SK-N-DZ (cell line): ENCODE results near the gene FOXA2.

Source experiments
- DNase-seq: peaks from one replicate; pipeline ENCODE4 v3.0.0-alpha.2; 2015; ENCODE audit warnings: low spot score

FOXA2 gene

DNA sequence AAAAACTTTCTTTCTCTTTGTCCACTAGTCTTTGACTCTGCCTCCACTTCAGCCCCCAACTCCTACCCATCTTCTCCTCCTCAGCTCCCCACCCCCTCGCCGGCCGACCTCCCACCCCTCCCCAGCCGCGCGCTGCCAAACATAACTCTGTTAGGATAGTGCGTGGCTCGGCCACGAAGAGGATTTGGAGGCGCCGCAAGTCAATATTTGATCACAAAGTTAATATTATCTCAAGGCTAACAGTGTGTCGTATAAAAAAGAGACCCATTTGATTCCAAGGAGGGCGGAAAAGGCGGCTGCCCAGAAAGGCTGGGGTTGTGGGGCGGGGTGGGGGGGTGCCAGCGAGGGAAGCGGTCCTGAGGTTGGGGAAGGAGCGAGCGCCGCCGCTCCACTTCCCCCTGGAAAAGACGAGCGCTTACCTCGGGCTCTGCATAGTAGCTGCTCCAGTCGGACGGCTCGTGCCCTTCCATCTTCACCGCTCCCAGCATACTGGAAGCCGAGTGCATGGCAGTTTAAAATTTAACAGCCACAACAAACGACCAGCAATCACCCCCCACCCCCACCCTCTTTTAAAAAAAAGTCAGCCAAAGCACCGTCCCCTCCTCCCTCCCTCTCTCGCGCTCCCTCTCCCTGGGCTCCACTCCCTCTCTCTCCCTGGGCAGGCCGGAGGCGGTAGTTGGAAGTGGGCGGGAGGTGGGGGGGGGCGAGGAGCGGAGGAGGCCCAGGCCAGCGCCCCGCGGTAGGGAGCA is 425 bp downstream of the FOXA2 start:
- no peak for DNase-seq

DNA sequence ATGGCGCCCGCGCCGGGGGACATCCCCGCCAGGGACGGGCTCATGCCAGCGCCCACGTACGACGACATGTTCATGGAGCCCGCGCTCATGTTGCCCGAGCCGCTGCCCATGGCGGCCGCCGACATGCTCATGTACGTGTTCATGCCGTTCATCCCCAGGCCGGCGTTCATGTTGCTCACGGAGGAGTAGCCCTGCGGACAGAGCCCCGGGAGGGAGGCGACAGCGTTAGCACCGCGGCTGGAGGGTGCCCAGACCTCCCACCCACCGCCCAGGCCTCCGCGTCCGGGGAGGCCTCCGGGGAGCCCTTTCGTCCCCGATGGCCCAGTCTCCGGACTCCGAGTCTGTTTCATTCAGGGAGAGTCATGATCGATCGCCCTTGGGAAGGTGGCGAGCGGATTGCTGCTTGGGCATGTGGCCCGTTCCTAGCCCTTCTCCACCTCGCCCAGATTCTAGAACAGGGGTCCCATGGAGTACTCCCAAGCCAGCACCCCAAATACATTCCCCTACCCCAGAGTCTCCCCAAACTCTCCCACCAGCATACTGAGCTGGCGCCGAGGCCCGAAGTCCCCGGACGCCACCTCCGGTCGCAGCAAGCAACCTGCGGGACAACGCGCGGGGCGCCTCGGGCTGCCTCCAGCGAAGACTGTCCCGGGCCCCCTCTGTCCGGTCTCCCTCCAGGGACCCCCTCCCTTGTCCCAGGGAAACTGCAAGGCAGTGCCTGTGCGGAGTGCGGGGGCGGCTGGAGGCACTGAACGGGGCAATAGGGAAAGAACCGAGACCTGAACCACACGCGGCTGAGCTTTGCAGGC is 1.2 kb downstream of the FOXA2 start:
- DNase-seq: no peak

DNA sequence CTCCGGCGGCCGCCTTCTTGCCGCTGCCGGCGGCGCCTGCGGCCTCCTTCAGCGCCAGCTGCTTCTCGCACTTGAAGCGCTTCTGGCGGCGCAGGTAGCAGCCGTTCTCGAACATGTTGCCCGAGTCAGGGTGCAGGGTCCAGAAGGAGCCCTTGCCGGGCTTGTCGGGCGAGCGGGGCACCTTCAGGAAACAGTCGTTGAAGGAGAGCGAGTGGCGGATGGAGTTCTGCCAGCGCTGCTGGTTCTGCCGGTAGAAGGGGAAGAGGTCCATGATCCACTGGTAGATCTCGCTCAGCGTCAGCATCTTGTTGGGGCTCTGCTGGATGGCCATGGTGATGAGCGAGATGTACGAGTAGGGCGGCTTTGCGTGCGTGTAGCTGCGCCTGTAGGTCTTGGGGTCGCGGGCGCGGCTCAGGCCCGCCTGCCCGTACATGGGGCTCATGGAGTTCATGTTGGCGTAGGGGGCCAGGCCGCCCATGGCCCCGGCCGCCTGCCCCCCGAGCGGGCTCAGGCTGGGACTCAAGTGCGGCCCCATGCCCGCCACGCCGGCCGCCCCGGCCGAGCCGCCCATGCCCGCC is 1.9 kb downstream of the FOXA2 start:
- DNase-seq: no peak

DNA sequence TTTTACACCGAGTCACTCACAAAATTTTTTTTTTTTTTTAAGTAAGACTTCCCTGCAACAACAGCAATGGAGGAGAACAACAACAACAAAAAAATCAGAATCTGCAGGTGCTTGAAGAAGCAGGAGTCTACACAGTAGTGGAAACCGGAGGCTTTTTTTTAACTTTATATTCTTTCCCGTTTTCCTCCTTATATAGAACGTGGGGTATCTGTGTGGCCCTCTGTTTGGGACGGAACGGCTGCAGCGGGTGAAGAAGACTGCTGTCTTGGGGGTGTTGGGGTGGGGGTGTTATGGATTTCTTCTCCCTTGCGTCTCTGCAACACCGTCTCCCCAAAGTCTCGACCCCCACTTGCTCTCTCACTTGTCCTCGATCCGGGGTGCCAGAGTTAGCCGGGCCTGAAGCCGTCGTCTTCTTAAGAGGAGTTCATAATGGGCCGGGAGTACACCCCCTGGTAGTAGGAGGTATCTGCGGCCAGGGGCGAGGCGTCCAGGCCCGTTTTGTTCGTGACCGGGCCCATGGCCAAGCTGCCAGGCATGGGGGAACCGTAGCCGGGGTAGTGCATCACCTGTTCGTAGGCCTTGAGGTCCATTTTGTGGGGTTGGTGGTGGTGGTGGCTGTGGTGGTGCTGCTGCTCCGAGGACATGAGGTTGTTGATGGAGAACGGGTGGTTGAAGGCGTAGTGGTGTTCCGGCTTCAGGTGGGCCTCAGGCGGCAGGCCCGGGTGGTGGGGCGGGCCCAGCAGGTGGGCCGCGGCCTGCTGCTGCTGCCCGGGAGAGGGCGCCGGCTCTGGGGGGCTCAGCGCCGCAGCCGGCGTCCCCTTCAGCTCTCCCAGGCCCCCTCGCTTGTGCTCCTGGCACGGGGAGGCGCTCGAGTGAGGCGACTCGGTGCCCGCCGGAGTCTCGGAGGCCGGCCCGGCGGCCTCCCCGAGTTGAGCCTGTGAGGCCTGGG is 2.7 kb downstream of the FOXA2 start:
- no peak for DNase-seq

DNA sequence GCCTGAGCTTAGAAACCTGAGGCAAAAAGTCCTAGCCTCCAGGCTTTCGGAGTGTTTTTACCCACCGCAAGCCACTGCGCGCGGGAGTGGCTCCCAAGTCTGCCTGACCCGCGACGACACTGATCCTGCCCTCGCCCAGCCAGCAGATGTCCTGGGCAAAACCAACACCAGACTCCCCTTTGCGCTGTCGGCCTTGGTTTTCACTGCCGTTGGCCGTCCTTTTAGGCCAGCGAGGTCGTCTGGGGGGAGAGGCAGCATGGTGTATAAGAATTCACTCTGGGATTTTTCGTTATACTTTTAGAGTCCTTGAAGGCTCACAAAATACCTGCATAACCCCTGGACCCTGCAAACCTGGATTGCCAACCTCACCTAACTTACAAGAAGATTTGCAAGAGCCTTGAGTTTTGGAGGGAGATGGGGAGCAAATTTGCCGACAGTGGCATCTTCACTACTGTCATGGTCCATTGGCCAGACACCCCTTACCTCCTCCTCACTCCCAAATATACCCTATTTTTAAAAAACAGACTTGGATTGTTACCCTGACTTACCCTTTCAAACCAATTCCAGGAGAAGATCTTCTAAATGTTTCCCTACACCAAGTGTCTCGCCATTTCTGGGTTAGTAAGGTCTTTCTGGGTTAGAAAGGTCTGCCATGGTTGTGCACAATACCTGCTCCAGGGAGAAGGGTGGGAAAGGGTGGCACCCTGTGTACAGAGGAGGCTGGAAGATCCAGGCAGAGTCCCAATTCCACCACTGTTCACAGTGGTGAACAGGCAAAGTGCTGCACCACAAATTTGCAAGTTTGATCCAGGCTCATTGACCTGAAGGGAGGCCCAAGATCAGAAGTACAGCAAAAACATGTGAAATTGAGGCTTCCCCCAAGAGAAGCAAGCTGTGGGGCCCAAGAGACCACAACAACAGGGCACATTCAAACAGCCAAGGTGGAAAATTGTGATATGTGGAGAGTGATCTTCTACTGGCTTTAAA is 4.4 kb downstream of the FOXA2 start:
- DNase-seq: no peak

DNA sequence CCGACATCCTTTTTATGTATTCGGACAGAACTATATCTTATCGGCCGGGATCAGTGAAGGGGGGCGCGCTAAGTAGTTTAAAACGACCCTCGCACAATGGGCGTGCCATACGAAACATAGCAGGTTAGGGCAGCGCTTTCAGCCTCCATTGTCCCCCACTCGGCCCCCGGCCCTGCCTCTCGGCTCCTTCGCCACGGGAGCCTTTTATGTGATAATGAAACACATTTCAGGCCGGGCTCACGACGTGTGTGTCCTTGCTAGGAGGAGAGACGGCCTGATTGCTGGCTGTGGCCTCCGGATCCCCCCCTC is 5.3 kb downstream of the FOXA2 start:
- DNase-seq: no peak

DNA sequence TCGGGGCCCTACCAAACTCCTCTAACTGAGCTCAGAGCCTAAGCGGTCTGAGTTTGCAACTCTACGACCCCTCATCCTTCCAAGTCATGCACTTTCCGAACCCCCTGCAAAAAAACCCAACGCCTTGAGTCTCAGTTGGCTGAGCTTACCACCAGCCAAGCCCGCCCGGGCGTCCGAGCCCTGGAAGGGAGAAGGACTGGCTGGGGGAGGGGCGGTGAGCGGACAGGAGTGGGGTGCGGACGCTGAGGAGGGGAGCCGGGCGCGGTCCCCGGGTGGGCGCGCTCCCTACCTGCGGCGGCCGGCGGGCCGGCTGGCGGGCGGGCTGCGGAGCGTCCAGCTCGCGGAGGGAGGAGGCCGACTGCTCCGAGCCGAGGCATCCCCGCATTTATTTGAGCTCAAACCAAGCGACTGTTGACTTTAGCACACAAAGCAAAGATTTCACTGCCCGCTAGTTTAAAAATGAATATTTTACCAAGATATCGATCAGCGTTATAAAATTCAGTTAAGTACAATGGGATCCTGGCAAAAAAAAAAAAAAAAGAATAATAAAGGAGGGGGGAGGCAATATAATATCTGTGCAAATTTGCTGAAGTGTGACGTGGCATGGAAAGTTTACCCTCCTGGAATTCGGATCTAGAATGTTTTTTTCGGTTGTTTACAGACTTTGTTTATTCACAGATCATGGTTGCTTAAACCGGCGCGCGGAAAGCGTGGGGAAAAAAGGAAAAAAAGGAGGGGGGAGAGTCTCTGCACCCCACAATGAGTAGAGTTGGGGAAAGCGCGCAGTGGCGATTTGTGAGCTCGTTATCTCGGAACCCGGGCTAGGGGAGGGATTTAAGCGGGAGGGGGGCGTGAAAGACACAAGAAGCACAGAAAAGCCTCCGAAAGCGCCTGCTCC is 5.9 kb downstream of the FOXA2 start:
- DNase-seq: no peak

DNA sequence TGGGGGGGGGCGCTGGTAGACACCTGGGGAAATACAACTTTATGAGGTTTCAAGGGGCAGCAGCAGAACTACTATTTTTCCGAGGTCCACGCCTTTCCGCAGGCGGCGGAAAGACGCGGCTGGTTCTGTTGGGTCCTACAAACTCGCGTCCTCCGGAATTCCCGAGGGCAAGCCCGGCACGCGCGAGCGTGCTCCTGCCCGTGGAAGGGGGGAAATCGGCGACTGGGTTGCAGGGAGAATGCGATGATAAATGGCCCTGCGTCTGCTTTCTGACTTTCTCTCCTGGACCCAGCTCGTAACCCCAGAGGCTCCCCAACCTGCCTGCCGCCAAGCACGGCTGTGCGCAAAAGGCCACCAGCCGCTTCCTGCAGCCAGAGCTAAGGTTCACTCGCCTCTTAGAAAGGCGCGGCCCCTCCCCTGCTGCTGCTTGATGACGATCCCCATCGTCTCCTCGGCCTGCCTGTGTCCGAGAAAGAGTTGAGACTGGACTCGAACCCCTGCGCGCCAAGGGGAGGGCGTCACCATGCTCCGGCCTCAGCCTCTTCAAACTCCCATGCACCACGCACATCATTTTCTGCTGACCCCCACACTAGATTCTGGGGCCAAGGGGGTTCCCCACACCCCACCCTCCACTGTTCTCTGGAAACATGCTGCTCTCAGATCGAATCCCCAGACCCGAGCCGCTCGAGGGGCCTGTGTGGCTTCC is 6.7 kb downstream of the FOXA2 start:
- no peak for DNase-seq

DNA sequence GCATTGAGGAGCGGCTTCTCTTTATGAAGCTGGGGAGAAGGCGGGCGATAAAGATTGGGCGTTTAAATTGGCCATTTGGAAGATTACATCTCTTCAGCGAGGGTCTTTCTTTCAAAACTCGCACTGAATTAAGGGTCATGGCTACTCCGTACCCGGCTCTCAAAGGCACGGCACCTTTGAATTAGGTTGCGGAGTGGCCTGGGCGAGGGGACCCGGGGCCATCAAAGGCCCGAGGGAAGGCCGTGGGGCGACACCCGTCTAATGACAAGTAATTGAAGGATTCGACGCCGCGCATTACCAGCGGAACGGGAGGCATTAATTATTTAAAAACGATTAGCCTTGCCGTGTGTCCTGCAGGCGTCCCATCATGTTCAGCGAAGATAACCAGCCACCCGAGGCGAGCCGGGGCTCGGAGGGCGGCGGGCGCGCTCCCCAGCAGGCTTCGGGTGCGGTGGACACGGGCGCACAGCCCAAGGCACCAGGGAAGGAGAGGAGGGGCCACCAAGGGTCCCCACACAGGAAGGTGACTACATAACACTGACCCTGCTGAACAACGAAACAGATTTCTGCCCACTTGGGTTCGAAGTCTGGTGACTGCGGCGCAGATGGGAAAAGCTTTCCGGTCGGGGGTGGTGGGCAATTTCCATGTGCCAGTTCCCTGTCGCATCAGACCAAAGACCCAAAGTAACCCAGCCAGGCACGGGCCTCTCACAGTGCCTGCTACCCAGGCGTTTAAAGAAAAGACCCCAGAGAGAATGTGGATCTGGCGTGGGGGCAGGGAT is 7.4 kb downstream of the FOXA2 start:
- DNase-seq: no peak

DNA sequence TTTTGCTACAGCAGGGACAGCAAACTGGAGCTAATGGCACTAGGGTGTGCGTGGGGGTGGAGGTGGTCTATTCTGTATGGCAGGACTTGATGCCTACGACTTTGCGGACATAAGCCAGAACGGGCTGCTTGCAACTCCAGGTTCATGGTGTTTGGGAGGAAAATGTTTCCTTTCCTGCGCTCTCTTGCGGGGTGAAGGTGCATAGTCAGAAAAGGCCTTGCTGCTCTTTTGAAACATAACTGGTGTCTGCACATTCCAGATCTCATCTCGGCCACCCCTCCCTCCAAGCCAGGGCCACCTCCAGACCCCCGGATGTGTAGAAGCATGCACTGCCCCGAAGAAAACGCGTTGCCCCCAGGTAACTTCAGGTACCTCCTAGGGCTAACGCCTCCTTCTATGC is 8.1 kb downstream of the FOXA2 start:
- no peak for DNase-seq

DNA sequence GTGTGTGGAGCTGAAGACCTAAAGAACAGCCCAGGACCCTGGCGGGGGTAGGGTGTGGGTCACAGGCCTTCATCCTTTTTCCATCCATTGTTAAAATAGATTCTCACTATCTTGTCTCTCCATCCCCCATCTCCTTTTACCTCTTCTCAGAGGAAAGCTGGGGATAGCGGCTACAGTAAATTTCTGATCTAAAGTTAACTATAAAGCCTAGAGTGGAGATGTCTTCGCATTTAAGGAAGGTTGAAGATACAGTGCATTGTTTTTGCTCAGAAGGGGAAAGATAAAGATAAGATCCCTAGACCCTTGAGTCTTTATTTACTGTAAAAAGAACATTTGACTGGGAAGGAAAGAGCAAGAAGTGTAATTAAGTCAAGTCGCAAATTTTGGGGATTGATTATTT is 8.6 kb downstream of the FOXA2 start:
- DNase-seq: no peak

DNA sequence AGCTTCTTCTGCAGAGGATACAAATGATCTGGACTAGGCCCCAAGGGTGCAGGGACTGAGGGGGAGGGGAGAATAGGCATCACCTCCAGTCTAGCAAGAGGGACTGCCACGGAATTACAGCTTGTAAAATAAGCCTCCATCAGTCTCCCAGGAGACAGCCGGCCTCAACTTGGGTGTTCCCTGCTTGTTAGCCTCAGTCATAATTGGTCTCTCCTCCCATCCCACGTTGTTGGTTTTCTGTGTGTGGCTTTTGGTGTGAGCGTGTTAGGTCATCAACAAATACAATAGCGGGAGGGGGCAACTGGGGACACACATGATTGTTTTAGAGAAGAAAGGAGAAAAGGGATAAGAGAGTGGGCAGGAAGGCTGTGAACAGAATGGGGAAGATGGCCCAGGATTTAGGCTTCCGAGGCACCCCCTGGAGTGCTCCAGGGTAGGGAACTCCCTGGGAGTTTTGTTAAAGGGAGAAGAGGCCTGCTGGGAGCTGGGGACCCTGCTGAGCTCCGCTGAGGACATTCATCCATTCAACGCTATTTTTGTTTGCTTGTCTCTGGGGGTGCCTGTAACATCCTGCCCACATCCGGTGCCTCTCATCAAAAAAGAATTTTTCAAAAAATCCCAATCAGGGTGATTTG is 9.2 kb downstream of the FOXA2 start:
- no peak for DNase-seq

DNA sequence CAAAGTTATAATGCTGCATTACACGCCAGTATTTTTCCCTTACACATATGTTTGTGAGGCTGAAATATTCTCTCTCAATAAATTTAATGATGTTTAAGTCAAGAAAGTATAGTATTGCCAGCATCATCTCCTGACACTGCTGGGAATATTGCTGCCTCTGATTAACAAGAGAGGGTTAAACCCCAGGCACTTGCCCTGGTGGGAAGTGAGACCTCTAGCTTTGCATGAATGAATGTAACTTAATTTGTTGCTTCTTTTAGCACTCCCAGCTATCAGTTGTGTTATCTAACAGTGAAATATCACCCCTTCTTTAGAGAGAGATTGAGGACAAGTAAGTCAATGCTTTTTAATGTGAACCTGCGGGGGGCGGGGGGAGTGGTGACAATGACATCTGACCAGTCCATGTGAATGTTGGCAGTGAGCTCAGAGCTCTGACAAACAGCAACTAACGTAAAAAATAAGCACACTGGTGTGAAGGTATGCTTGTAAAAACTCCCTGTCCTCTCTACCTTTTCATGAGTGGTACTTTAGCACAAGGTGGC is 9.8 kb downstream of the FOXA2 start:
- DNase-seq: no peak

DNA sequence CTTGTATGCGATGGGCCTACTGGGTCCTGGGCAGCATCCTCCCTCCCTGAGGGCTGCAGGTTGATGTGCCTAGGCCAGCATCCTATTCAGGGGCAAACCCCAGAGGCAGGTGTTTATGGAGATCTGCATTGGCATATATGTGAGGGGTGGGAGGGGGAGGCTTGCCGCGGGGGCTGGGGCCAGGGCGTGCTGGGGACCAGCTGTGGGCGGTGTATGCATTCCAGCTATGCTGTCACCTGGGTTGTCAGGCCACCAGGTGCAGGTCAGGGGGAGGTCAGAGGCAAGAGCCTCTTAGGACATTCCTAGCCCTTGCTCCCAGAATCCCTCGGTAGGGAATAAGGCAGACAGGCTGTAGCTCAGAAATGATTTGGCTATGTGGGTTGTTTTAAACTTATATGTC is 11.9 kb downstream of the FOXA2 start:
- no peak for DNase-seq

DNA sequence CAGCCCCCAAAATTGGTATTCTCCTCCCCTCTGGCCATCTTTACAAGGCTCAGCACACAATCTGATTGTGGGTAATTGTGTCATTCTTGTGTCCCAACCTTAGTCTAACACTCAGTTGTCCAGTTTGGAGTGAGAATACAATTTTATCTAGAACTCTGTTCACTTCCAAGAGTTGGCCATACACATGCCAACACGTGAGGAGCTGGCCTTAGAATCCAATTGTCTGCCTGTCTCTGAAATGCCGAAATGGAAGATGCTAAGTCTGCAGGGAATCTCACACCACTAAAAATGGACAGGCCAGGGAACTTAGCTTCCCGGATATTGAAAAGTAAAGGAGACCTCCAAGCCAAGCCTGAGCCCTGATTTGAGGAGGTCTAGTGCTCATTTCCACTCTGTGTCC is 12.3 kb downstream of the FOXA2 start:
- DNase-seq: no peak

DNA sequence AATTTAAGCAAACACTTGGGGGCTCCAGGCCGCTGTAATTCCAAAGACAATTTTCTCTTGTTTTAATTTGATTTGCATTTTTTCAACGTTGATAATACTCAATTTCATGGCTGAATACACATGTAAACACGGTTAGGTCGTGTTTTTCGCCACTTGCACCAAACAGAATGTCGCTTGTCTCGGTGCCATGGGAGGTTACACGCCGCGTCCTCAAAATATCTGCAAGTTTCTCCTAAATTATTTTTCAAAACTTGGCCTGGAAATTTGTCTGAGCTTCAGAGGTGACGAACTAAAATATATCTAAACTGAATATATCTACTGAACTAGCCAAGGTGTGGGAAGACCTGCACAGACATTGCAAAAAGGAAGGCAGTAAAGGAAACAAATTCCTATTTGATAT is 15.0 kb downstream of the FOXA2 start:
- no peak for DNase-seq

DNA sequence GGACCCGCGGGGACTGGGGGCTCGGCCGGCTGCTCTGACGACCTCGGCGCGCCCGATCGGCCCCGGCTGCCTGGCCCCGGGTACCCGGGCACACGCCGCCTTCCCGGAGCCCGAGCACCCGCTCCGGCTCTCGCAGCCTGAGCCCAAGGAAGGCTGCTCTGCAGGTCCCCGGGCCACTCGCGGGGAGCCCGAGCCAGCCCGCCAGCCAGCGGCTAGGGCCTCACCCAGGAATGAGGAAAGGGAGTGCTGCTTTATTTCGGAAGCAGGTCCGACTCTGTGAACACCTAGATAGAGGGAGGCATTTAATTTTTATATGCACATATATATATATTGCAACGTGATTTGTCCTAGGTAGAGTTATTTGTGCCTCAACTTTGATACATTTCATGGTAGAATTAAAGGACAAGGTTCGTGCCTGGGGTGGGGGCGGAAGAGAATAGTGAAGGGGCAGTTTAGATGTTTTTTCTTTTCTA is 15.5 kb downstream of the FOXA2 start:
- DNase-seq: no peak
